ENCODE measurements around the gene GRM2.

GRM2 gene

DNA sequence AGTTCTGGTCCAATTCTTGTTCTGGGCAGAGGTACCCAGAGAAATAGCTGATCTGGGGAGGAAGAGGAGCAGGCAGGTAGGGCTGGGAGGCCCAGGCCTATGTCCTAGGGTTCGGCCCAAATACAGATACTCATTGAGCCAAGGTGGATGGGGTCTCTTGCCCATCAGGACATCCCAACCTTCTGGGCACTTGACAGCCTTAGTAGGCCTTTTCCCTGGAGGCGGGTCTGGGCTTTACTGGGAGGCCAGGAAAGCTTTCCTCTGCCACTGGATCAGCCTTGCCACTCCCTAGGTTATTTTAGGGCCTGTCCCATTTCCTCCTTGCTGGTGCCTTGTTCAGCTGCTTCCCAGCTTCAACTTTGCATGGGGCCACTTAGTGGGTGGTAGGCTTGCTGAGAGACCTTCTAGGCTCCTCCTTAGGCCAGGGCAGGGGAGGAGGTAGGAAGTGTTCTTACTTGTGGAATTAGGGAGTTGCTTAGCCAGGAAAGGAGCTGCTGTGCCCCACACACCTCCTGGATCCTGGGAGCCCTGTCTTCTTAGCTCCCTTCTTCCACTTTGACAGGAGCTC, 26.1 kb upstream of the GRM2 start:
- no peak for DNase-seq

DNA sequence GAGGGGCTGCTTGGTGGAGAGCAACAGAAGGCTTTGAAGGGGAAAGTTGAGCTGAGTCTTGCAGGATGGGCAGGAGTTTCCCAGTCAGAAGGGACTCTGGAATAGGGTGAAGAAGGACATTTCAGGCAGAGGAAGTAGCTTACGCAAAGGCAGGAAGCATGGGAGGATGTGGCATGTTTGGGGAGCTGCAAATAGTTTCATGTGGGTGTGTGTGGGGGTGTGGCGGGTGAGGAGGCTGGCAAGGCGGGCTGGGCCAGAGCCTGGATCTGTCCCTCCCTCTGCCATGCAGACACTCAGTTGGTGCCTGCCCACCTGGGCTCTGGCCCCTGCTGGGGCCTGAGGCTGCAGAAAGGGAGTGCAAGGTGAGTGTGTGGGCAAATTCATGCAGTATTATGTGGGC, 25.4 kb upstream of the GRM2 start:
- DNase-seq, result peak; percentile 60

DNA sequence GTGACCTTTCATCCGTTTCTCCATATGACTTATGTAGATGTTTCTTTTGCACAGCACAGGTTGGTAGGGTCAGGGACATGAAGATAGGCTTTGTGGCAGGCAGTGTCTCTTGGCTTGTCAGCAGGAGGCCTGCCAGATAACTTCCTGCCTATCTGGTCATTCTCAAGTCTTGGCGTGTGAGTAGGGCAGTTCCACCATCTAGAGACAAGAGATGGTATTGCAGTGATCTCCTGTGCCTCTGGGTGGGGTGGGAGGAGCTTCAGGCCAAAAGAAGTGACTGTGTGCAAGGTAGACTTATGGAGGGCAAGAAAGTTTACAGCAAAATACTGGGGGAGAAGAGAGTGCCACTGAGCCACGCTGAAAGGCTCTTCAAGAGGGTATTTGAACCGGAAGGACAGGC, 24.8 kb upstream of the GRM2 start:
- DNase-seq, result peak; percentile 69

DNA sequence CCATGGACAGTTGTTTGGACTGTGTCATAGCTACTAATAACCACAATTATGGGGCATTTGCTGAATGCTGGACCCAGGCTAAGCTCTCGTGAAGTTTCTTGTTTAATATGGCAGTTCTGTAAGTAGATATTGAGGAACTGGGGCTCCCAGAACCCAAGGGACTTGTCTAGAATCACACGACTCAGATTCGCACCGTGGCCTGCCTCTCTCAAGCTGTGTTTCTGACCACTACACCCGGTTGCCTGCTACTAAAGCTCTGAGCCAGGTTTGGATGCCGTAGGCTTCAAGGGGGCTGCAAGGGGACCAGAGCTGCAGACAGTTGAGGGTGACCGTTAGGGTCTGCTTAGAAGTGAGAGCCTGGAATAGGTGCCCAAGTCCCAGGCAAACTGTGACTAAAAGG, 24.3 kb upstream of the GRM2 start:
- no peak for DNase-seq

DNA sequence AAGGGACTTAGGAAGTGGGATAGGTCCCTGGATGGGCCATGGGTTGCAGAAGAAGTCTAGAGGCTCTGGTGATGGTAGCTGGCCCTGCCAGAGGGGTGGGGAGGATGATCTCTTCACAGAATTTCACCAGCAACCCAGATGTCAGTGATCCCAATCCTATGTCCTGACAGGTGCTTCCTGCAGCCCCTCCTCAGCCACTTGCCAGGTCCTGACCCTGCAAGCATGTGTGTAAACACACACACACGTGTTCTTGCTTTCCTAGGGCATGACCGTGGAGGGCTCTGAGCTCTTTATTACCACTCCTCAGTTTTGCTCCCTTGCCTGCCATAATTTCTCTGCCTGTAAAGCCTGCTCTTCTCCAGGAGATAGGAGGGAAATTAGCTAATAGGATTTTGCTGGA, 23.3 kb upstream of the GRM2 start:
- no peak for DNase-seq

DNA sequence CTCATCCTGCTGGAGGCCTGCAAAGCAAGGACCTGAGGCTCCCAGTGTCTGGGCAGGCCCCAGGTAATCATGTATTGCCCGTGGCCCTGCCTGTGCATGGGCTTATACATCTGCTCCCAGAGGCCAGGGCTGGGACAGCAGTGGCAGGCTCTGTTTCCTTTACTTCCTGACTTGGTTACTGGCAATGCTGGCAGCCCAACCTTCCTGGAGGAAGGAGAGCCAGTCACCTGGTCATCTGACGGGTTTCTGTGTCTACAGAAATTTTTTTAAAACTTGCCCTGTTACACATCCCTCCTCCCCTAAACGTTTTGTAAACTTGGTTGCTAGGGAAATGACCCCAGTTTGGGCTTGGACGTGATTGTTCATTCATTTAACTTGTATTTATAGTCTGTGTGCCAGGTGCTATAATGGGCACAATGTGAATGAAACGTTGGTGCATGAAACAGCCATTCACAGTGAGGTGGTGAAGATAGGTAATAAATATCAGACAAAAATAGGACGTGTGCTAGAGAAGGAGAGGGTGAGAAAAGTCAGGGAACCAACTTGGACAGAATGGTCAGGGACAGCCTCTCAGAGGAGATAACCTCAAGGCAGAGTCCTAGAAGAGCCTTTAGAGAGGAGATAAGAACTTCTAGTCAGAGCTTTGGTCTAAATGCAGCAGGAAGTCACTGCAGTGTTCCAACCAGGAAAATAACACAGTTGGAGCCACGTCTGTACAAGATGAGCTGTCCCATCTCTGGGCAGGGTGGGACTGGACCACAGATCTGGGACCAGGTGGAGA, 21.7 kb upstream of the GRM2 start:
- no peak for DNase-seq

DNA sequence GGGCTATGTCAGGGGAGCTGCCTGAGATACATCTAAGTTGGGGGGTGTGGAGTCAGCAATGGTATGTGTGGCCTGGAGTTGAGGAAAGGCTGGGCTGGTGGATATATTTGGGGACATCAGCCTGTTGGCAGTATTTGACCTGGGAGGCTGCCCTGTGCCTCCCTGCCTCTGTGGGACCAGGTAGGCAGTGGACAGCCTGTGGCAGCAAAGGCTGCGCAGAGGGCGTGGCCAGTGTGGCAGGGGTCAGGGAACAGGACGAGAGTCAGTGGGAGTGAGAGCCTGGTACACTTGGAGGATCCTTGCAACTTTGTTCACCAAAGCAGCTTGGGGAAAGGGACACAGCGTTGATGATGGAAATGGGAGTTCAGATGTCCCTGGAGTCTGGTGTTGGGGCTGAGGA, 20.8 kb upstream of the GRM2 start:
- no peak for DNase-seq

DNA sequence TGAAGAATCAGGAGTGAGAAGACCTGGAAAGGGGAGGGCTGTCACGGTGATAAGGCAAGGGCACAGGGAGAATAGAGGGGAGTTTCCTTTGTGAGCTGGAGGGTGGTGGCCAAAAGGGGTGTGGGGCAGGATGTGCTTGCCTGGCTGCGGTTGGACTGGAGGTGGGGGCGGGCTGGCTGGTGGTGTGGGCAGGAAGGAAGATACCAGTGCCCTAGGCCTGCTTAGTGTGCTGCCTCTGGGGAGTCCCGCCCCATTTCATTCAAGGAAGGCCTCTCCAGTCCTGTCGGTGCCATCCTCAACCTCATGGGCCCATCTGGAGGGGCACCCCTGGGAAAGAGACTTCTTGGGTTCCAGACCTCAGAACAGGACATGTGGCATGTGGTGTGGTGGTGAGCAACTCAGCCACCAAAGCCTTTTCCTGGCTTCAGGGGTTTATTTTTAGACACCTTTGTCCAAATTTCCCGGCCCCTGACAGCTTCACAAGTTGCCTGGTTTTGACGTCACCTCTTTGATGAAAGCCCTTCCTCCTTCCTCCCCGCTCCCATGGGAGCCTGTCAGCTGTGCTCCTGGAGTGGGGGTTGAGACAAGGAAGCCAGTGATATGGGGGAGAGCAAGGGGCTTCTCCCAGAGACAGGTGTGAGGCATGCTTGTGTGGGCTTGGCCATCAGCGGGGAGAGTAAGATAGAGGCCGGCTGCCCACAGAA, 20.2 kb upstream of the GRM2 start:
- peak; percentile 86 for DNase-seq

DNA sequence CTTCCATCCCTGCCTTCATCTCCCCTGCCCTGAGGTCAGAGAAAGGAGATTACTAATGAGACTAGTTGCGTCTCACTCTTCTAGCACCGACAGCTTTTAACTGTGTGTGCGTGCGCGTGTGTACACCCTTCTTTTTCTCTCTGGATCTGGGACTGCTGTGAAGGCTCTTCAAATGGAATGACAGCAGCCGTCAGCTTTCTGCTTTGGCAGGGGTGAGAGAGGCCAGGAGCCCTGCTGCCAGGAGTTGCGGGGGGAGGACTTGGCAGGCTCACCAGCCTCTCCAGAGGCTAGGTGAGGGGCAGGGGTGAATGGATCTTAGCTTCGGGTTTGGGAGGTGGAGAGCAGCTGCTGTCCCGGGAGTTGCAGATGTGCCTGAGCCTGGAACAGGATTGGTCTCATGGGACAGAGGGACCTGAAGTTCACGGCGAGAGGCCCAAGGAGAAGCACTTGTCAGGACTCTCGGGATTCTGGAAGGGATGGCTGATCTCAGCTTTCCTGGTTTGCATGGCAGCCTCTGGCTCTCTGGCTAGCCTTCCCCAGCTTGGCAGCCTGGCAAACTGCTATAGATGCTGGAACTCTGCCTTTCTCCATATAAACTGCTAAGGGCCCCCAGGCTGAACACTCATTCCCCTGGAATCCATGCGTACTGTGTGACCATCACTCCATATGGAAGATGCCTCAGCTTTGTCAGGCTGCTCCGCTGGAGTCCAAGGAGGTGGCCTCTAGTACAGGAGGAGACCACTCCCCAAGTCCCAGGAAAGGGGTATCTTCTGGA, 19.2 kb upstream of the GRM2 start:
- DNase-seq, result no peak

DNA sequence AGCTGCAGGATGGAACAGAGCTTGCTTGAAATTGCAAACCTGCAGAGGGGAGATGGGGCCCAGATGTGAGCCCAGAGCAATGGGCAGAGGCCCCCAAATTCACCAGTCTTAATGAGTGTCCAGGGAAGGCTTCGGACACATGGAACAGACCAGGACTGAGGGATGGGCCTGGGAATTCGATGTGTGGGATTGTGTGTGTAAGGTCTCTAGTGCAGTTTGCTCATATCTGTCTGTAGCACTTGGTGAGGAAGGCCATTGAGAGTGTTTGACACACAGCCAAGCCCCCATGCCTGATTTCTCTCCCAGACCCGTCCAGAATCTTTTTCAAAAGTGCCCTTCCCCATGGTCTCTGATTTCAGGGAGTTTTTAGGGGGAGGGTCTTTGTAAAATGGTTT, 18.7 kb upstream of the GRM2 start:
- no peak for DNase-seq

DNA sequence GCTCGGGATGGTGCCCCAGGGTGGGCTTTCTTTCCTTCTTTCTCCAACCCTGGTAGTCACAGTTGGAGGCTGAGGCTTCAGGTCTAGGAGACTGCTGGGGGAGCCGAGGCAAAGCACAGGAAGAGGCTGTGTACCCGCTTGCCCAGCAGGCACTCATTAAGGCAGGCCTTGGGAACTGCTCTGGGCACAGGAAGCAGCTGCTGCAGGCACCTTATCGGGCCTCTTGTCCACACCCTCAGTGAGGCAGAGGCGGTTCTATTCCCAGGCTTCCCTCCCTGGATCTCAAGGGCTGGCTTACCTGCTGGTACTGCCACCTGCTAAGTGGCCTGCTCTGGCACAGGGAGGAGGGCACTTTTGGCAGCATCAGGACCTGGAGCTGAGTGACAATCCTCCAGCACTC, 15.8 kb upstream of the GRM2 start:
- no peak for DNase-seq

DNA sequence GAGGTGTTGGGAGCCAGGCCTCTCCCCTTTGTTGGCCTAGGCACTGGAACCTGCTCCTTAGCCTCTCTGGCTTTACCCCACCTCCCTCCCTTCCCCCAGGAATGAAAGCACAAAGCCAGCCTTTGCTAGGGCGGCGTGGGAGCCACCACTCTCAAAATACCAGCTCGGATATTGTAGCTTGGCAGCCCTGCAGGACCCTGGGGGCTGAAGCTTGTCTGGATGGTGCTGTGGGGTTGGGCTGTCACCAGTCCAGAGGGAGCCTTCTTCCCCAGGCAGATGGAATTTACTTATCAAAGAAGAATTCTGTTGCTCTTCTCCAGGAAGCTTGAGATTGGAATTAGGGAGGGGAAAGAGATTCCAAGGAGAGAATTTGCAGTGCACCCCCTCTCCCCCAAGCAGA, 14.9 kb upstream of the GRM2 start:
- no peak for DNase-seq

DNA sequence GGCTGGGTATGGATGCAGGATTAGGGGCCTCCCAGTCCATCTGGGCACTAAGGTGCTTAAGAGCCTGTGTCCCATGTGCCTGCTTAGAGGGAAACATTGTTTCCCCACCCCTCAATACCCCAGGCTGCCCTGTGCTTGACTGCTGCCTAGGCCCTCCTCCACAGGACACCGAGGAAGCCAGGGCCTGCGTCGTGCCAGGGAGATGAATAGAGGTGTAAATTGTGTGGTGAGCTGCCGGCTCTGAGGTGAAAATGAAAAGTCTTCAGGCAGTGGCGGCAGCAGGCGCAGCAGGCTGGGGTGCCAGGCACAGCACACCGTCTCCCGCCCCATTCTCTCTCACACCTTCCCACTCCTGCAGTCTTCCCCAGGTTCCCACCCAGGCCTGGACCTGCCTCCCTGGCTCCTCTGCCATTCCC, 13.9 kb upstream of the GRM2 start:
- no peak for DNase-seq

DNA sequence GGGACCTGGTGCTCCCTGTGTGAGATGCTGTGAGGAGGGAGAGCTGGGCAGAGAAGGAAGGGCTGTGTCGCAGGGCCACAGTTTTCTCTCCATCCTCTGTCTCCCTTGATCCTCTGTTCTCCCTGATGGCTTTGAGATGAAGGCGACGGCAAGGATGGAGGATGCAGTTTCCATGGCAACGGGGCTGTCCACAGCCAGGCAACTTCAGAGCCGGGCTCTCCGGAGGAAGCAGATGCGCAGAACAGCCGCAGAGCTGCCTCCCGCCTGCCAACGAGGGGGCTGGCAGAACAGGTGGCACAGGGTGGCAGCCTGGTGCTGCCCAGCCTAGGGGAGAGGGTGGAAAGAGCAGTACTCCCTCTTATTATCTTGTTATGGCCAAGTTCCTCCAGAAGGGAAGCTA, 9.9 kb upstream of the GRM2 start:
- no peak for DNase-seq

DNA sequence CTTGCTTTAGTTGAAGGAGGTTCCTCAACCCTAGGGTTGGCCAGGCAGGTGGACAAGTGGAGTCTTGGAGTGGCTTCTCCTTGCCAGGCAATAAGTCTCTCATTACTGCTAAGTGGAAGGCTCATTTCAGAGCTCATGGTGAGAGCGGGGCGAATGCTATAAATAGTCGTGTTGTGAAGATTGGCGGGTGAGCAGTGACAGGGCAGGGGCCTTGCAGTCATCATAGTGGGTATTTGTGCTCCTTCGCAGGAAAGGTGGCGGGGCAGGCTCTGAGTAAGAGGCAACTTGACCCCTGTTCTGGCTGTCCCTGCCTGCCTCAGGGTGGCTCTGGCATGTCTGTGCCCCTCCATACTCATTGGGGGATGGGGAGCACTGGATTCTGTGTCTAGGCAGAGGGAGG, 8.7 kb upstream of the GRM2 start:
- DNase-seq, result no peak

DNA sequence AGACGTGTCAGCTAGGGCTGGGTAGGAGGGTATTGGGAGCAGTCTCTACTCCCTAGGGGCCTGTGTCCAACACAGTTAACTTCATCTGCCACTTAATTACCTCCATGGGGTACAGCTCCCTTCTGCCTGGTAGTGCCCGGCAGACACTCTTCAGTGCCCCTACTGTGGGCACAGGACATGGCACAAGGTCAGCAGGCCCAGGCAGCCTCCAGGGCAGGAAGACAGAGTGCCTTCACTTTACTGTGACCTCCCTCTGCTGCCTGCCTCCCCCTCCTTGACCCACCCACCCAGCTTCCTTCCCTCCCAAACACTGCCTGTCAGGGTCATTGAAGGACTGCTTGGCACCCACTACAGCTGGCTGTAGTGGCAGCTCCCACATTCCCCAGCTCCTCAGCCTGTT, 6.5 kb upstream of the GRM2 start:
- no peak for DNase-seq

DNA sequence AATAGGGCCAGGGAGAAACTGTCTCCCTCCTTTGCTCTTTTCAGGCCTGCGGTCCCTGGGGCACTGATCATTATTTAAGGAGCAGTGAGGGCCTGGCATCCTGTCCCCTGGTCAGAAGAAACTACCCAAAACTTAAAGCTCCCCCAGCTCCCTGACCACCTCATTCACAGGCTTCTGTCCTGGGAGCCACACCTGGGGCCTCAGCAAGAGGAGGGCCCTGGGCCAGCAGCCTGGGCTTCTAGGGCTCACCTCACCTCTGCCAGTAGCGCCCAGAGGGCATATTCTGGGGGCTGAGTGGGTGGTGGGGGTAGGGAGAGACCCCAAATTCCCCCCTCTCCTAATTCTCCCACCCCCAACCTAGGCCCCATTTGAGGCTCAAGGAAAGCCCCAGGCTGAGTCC, 4.7 kb upstream of the GRM2 start:
- no peak for DNase-seq

DNA sequence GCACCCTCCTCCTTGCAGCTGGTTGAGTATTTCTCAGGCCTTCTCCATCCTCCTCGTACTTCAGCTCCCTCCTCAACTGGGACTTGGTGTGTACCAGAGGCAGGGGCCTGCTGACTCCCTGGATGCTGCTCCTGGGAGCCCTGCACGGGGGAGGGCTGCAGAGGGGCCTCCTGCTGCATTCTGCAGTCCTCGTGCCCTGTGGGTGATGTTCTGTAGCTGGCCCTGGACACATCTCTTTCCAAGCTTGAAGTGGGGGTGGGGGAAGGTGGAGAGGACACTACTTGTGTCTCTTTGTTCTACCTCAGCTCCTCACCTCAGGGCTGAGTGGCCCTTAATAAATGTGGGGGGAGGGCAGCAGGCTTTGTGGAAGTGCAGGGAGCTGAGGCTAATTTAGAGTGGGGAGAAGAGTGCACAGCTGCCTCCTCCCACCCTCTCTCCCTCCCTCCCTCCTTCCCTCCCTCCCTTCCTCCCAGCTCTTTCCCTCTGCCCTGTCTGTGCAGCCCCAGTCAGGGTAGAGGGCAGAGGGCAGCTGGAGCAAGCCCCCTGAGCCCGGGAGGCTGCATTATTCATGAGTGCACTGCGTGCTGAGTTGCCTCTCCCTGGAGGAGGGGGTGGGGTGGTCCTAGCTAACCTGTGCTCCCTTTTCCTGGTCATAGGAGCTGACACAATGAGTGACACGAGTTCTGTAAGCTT, 3.7 kb upstream of the GRM2 start:
- no peak for DNase-seq

DNA sequence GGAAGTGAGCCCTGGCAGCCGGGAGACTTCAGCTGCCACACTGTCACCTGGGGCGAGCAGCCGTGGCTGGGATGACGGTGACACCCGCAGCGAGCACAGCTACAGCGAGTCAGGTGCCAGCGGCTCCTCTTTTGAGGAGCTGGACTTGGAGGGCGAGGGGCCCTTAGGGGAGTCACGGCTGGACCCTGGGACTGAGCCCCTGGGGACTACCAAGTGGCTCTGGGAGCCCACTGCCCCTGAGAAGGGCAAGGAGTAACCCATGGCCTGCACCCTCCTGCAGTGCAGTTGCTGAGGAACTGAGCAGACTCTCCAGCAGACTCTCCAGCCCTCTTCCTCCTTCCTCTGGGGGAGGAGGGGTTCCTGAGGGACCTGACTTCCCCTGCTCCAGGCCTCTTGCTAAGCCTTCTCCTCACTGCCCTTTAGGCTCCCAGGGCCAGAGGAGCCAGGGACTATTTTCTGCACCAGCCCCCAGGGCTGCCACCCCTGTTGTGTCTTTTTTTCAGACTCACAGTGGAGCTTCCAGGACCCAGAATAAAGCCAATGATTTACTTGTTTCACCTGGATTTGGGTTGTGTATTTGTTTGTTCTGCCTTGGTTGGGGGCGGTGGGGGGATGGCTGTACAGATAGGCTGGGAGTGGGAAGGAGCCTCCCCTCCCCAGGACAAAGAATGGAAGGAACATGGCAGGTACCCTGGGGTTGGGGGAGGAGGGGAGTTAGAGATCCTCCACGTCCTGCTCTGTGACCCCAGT, 2.9 kb upstream of the GRM2 start:
- no peak for DNase-seq

DNA sequence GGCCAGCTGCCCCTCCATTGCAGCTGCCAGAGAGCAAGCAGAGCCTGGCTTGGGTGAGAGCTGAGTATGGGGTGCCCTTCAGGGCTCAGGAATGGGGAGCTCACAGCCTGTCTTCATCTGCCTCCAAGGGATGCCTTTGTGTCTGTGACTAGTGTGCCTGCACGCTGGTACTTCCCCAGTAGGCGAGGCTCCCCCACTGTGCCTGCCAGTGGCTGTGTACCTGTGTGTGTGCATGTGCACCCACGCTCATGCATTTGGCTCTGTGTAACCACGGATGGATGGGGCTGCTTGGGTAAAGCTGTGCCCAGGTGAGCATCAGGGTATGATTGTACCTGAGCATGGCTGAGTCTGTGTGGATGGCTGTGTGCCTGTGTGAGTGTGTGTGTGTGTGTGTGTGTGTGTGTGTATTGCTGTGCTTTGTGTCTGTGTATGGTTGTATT, 2.3 kb upstream of the GRM2 start:
- DNase-seq, result no peak

DNA sequence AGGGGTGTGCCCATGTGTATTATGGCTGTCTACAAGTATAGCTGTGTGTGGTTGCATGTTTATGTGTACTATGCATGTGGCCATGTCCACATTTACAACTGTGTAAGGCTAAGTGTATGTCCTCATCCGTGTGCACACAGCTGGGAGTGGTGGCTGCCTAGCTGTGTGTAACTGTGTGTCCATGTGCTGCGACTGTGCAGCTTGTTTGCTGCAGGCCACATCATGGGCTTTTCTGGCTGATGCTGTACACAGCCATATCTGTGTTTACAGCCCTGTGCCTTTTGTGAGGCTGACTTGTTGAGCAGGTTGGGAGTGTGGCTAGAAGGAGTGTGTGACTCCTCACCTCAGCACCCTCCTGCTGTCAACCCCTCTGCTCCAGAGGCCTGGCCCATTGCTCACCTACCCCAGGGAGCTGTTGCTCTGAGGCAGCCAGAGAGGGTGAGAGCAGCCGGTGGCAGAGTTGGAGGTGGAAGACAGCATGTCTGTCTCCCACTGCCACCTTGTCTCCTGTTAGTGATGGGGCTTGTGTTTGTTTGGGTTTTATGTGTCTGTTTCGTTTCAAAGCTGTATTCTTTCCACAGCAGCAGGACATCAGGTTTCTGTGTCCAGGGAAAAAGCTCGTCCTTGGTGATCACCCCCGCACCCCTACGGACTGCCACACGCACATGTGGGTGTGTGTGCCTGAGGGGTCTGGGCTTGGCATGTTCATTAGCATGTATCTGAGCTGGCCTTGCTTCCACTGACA, 1.4 kb upstream of the GRM2 start:
- DNase-seq, result no peak
